Fibroblast of the aortic adventitia (primary cell): ENCODE data around the gene BPIFB1. TPM values are rescaled to one million over a fixed set of nuclear protein-coding genes. Genes with fewer than 3 reads are reported as not detected.

Experiments
- DNase-seq: peaks from one replicate; pipeline ENCODE4 v3.0.0-alpha.2; 2010; ENCODE audit warnings: low read depth
- H3K4me3 ChIP-seq: 2 replicates; pipeline ENCODE4 v1.5.1; 2011; ENCODE audit warnings: low read depth, mild to moderate bottlenecking, control low read depth, low read length, moderate library complexity
- total RNA-seq: library from RNA; depleted of rRNA; stranded (reverse); fragments of >200 nt; gene quantifications from 2 replicates; pipeline ENCODE4 v1.2.3, GENCODE V29; 2012; ENCODE audit warnings: low replicate concordance
- TF ChIP-seq, protein P1 (sequence below): IDR thresholded peaks from 2 replicates; pipeline ENCODE4 v1.5.1; 2011; ENCODE audit warnings: mild to moderate bottlenecking, low read length, control low read depth, inconsistent platforms; ENCODE audit not compliant: insufficient read depth

BPIFB1 gene
- total RNA-seq, 1 donor: not detected

DNA sequence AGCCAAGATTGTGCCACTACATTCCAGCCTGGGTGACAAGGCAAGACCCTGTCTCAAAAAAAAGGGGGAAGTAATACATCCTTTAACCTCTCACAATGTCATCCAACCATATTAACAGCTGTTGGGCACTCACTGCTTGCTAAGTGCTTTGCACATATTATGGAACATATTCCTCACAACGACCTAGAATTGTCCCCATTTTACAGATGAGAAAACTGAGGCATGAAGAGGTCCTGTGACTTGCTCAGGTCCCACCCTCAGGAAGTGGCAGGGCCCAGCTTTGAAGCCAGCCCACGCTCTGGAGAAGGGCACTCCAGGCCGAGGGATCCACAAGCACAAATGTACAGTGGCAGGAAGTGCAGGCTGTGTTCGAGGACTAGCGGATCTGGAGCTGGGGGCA is 33.3 kb downstream of the BPIFB1 start:
- DNase-seq: no peak
- H3K4me3 ChIP-seq: no peak overlapping the region
- TF ChIP-seq, protein P1, sequence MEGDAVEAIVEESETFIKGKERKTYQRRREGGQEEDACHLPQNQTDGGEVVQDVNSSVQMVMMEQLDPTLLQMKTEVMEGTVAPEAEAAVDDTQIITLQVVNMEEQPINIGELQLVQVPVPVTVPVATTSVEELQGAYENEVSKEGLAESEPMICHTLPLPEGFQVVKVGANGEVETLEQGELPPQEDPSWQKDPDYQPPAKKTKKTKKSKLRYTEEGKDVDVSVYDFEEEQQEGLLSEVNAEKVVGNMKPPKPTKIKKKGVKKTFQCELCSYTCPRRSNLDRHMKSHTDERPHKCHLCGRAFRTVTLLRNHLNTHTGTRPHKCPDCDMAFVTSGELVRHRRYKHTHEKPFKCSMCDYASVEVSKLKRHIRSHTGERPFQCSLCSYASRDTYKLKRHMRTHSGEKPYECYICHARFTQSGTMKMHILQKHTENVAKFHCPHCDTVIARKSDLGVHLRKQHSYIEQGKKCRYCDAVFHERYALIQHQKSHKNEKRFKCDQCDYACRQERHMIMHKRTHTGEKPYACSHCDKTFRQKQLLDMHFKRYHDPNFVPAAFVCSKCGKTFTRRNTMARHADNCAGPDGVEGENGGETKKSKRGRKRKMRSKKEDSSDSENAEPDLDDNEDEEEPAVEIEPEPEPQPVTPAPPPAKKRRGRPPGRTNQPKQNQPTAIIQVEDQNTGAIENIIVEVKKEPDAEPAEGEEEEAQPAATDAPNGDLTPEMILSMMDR: no peak

DNA sequence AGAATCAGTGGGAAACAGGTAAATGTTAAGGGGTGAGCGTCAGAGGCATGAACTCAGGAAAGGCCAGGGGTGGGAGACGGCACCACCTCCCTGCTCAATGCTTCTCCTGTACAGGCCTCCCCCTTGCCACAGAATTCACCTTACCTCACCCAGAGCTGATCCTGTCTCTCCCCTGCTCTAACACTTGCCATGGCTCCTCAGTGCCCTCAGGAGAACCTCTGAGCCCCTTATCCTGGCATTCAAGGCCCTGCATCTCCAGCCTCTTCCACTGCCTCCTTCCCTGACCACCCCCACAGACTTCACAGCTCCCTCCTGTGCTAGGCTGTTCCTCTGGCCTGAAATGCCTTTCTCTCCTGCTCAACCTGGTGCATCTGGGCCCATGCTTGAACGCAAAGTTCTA is 33.9 kb downstream of the BPIFB1 start:
- no peak overlapping the region for H3K4me3 ChIP-seq
- no peak for DNase-seq
- TF ChIP-seq, protein P1: no peak

DNA sequence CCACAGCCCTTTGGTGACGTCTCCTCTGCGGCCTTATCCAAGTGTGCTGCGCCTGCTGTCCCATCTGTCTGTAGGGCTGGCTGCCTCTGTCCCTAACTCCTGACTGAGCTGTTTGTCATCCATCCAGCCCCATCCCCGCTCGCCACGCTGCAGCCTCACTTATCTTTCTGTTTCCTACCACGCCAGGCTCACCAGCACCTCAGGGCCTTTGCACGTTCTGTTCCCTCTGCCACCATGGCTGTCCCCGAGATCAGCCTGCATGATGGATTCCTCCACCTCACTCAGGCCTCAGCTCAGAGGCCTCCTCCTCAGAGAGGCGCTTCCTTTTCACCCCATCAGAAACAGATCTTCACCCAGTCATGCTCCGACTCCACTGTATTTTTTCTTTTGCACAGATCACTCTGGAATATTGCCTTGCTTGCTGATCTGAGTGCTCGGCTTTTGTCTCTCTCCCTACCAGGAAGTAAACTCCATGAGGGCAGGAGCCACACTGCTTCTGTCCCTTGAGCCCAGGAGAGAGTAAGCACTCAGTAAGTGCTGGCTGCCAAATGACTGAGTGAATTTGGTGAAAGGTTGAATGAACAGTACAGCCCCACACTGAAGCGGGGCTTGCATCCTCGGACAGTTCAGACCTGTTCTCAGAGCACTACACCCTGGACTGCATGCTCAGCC is 34.5 kb downstream of the BPIFB1 start:
- DNase-seq: no peak
- no peak overlapping the region for H3K4me3 ChIP-seq
- TF ChIP-seq, protein P1: no peak

DNA sequence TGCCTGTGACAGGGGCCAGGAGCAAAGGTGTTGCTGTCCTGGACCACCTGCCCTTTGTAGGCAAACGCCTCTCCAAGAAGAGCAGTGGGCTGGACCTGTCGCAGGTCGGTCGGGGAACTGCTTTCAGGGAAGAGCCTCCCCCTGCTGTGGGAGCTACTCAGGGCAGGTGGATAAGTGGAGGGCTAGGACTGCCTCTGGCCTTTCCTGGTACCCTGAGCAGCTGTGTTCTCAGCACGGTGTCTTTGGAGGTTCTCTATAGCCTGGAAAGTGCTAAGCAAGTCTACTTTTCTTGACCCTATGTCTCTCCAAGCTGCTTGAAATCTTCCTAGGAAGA is 35.0 kb downstream of the BPIFB1 start:
- TF ChIP-seq, protein P1: no peak
- no peak for DNase-seq
- no peak overlapping the region for H3K4me3 ChIP-seq

DNA sequence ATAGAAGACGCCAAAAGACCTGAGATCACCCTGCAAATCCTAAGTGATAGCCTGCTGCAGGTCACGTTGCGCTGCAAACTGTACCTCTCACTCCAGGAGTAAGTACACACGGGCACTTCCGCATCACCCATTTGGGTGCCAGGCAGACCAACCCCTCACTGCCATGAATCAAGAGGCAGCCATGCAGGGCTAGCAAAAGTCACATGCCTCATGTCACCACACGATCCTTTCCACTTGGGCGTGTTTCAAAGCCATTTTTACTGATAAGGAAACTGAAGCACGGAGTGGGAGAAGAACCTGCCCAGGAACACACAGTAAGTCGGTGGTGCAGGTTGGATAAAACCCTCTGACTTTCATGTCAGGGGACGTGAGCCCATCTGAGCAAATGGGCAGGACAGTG is 37.0 kb downstream of the BPIFB1 start:
- TF ChIP-seq, protein P1: no peak
- DNase-seq: no peak
- H3K4me3 ChIP-seq: no peak overlapping the region

DNA sequence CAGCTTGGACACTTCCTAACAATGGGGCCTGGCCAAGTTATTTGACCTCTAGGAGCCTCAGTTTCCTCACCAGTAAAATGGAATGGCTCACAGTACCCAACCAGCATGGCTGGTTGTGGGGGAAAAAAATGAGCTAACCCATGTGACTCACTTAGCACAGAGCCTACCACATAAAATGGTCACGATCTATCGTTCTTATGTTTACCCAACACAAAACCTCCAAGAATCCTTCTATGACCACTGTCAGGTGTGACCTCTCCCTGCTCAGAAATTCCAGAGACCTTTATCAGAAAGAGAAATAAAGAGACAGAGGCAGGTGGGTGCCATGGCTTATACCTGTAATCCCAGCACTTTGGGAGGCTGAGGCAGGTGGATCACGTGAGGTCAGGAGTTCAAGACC is 39.4 kb downstream of the BPIFB1 start:
- no peak for DNase-seq
- no peak overlapping the region for H3K4me3 ChIP-seq
- TF ChIP-seq, protein P1: no peak

DNA sequence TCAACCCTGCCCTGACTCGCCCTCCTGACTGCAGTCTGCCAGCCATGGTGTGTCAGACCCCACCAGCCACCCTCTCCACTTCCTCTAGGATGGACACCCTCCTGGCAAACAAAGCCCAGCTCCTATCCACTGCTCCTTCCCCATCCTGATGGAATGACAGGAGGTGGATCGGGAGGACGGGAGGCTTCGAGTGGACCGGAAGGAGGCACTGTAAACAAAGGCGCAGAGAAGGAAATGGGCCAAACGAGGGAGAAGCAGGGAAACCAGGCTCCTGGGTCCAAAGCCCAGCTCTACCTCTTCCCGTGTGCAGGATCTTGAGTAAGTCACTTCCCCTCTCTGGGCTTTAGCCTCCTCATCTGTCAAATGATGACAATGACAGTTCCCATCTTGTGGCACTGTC is 40.2 kb downstream of the BPIFB1 start:
- TF ChIP-seq, protein P1: no peak
- no peak overlapping the region for H3K4me3 ChIP-seq
- DNase-seq: no peak
